ENCODE measurements around the gene SWT1.
"Not testable (repeated sequence)": the region's sequence is repeated elsewhere in the genome, so short reads cannot be mapped to it uniquely, and the experiment has no call there.

SWT1 gene

GRCh38 chr1:185250063-185250462 lies 93.1 kb downstream of the SWT1 start:
- Histone ChIP-seq H3K27me3 (ENCODE audit: insufficient read depth, low read length, poor library complexity) (no peaks in the 10 kb centered on the region), H3K9ac (ENCODE audit: low read depth, low read length) (no peak overlapping the region), H3K79me2 (ENCODE audit: insufficient read depth, low read length) (no peaks in the 10 kb centered on the region), H3K4me3 (ENCODE audit: low read depth in 1 of 2, low read length in 2 of 2) (no peak overlapping the region), H3K9me3 (ENCODE audit: insufficient read depth, low read length, severe bottlenecking) (no peaks in the 10 kb centered on the region), H2AFZ (ENCODE audit: low read depth, low read length) (no peak overlapping the region), H3K4me2 (ENCODE audit: insufficient read depth, low read length) (no peak overlapping the region), H3K4me1 (ENCODE audit: insufficient read depth, low read length) (no peaks in the 10 kb centered on the region), H4K20me1 (ENCODE audit: insufficient read depth, low read length) (no peaks in the 10 kb centered on the region), H3K36me3 (ENCODE audit: insufficient read depth, low read length) (no peaks in the 10 kb centered on the region), H3K27ac (ENCODE audit: low read length) (no peak overlapping the region)
- no peak for DNase-seq
- no peak for TF ChIP-seq CTCF (IDR thresholded peaks at IDR 0.05; ENCODE audit: borderline replicate concordance, extremely low read depth, low read length, poor library complexity, severe bottlenecking)
- no peak for TF ChIP-seq EZH2 (IDR thresholded peaks at IDR 0.05; ENCODE audit: borderline replicate concordance, low read depth, low read length, severe bottlenecking)
- no peak for ATAC-seq (ENCODE audit: insufficient read depth, low read depth)

- H3K36me3 ChIP-seq (ENCODE audit: insufficient read depth, low read length); H3K4me1 ChIP-seq (ENCODE audit: insufficient read depth, low read length); H3K4me2 ChIP-seq (ENCODE audit: insufficient read depth, low read length); H4K20me1 ChIP-seq (ENCODE audit: insufficient read depth, low read length); H3K79me2 ChIP-seq (ENCODE audit: insufficient read depth, low read length); ATAC-seq (ENCODE audit: insufficient read depth, low read depth); DNase-seq; H3K27me3 ChIP-seq (ENCODE audit: insufficient read depth, low read length, poor library complexity); H2AFZ ChIP-seq (ENCODE audit: low read depth, low read length); H3K9me3 ChIP-seq (ENCODE audit: insufficient read depth, low read length, severe bottlenecking); H3K4me3 ChIP-seq (ENCODE audit: low read depth in 1 of 2, low read length in 2 of 2); H3K9ac ChIP-seq (ENCODE audit: low read depth, low read length); H3K27ac ChIP-seq (ENCODE audit: low read length): not testable (repeated sequence)
Observed at GRCh38 chr1:185251928-185252327, 95.0 kb downstream of the SWT1 start.

GRCh38 chr1:185252404-185252803 lies 95.4 kb downstream of the SWT1 start:
- not testable (repeated sequence) for H3K36me3 ChIP-seq (ENCODE audit: insufficient read depth, low read length); ATAC-seq (ENCODE audit: insufficient read depth, low read depth); DNase-seq

GRCh38 chr1:185255595-185255994 lies 98.6 kb downstream of the SWT1 start:
- H3K4me2 ChIP-seq (ENCODE audit: insufficient read depth, low read length); H3K9ac ChIP-seq (ENCODE audit: low read depth, low read length); H3K27me3 ChIP-seq (ENCODE audit: insufficient read depth, low read length, poor library complexity); H4K20me1 ChIP-seq (ENCODE audit: insufficient read depth, low read length); H3K36me3 ChIP-seq (ENCODE audit: insufficient read depth, low read length); H3K9me3 ChIP-seq (ENCODE audit: insufficient read depth, low read length, severe bottlenecking); ATAC-seq (ENCODE audit: insufficient read depth, low read depth); H2AFZ ChIP-seq (ENCODE audit: low read depth, low read length); H3K4me3 ChIP-seq (ENCODE audit: low read depth in 1 of 2, low read length in 2 of 2); H3K27ac ChIP-seq (ENCODE audit: low read length); H3K79me2 ChIP-seq (ENCODE audit: insufficient read depth, low read length); DNase-seq: not testable (repeated sequence)
- H3K4me1 ChIP-seq (ENCODE audit: insufficient read depth, low read length): peaks cover 13% of the 10 kb centered on the region

More at GRCh38 chr1:185252404-185252803, 95.4 kb downstream of the SWT1 start:
- H4K20me1 ChIP-seq (ENCODE audit: insufficient read depth, low read length); H3K9ac ChIP-seq (ENCODE audit: low read depth, low read length); H2AFZ ChIP-seq (ENCODE audit: low read depth, low read length); H3K27me3 ChIP-seq (ENCODE audit: insufficient read depth, low read length, poor library complexity); H3K27ac ChIP-seq (ENCODE audit: low read length); H3K4me1 ChIP-seq (ENCODE audit: insufficient read depth, low read length); H3K4me3 ChIP-seq (ENCODE audit: low read depth in 1 of 2, low read length in 2 of 2); H3K79me2 ChIP-seq (ENCODE audit: insufficient read depth, low read length); H3K4me2 ChIP-seq (ENCODE audit: insufficient read depth, low read length); H3K9me3 ChIP-seq (ENCODE audit: insufficient read depth, low read length, severe bottlenecking): not testable (repeated sequence)

GRCh38 chr1:185257116-185257949 lies 100.4 kb downstream of the SWT1 start:
- not testable (repeated sequence) for H3K9me3 ChIP-seq (ENCODE audit: insufficient read depth, low read length, severe bottlenecking); ATAC-seq (ENCODE audit: insufficient read depth, low read depth); H3K79me2 ChIP-seq (ENCODE audit: insufficient read depth, low read length); H3K27me3 ChIP-seq (ENCODE audit: insufficient read depth, low read length, poor library complexity); H3K27ac ChIP-seq (ENCODE audit: low read length); H3K36me3 ChIP-seq (ENCODE audit: insufficient read depth, low read length); H4K20me1 ChIP-seq (ENCODE audit: insufficient read depth, low read length)
- DNase-seq: peak; percentile 9
- H3K4me2 ChIP-seq (ENCODE audit: insufficient read depth, low read length): peak overlapping the region; percentile 53
- H3K4me1 ChIP-seq (ENCODE audit: insufficient read depth, low read length): peaks cover 13% of the 10 kb centered on the region
- H3K9ac ChIP-seq (ENCODE audit: low read depth, low read length): peak overlapping the region; percentile 25; the same call in 1 of the 2 replicates
- H2AFZ ChIP-seq (ENCODE audit: low read depth, low read length): peak overlapping the region; percentile 68; the same call in 1 of the 2 replicates
- H3K4me3 ChIP-seq (ENCODE audit: low read depth in 1 of 2, low read length in 2 of 2): peak overlapping the region in 1 of 2 experiments; percentile 27; a peak in 1 of 4 replicates
